Measurements from ENCODE around the gene FYN. TPM values are rescaled to one million over a fixed set of nuclear protein-coding genes. Genes with fewer than 3 reads are reported as not detected.

FYN gene
- polyA plus RNA-seq, 3 donors, result 88.4 to 149 (median 114) TPM

DNA sequence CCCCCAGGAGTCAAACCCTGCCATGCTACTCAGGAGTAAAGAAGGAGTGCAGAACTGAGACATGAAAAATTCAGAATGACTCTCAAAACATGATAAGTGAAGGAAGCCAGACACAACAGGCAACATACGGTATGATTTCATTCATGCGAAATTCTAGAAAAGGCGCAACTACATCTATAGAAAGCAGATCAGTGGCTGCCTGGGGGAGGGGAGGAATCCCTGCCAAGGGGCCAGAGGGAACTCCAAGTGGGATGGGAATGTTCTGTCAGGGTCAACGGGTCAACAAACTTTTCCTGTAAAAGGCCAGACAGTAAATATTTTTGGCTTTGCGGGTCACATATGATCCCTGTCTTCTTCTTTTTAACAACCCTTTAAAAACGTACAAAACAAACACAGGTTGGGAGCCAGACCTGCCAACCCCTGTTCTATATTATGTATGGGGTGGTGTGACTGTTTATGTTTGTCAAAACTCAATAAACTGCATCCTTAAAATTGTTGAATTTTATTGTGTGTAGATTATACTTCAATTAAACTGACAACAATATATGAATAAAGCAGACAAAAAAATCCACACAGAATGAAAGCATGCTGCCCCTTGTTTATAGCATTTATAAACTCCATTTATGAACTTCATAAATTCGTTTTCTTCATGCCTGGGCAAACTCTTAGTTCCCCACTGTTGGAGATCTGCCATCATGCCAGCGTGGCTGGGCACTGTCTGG lies 211.0 kb downstream of the FYN start:
- intact Hi-C loops (cut with micrococcal nuclease), result no loop called here
- Mint-ChIP-seq H3K4me1 (peaks cover 25% of the 10 kb centered on the region), H3K9me3 (no peaks in the 10 kb centered on the region), H3K36me3 (peaks cover 56 to 70% of the 10 kb centered on the region in 2 donors), H3K4me3 (no peak overlapping the region), H3K27ac (peak overlapping the region in 4 of 7 donors; percentile 5 to 66 (median 38)), H3K27me3 (ENCODE audit: low read depth in 3 of 3) (peaks cover 0 to 2% (median 0%) of the 10 kb centered on the region in 3 donors)
- Histone ChIP-seq H3K4me1 (ENCODE audit: control insufficient read depth in 1 of 2, insufficient read depth in 2 of 2, low read length in 2 of 2) (peaks cover 12 to 16% of the 10 kb centered on the region in 2 donors), H3K4me3 (replicated peaks in 1 of 3; ENCODE audit: low read depth in 2 of 3, low read length in 3 of 3) (no peak overlapping the region), H3K27ac (ENCODE audit: low read depth in 1 of 2, low read length in 2 of 2) (peak overlapping the region in 1 of 2 donors; percentile 27), H3K9me3 (replicated peaks in 1 of 2; ENCODE audit: control insufficient read depth in 1 of 2, insufficient read depth in 1 of 2, low read length in 2 of 2) (no peaks in the 10 kb centered on the region), H3K4me2 (replicated peaks; ENCODE audit: extremely low read depth, low read length, poor library complexity, severe bottlenecking) (no peak overlapping the region), H2AFZ (ENCODE audit: insufficient read depth, low read depth, low read length, poor library complexity, severe bottlenecking) (no peak overlapping the region), H3K36me3 (replicated peaks in 1 of 2; ENCODE audit: control insufficient read depth in 1 of 2, insufficient read depth in 2 of 2, low read length in 2 of 2) (peaks cover 38 to 72% of the 10 kb centered on the region in 2 donors), H4K20me1 (ENCODE audit: insufficient read depth, low read length) (peaks cover 32% of the 10 kb centered on the region), H3K9ac (ENCODE audit: insufficient read depth, low read length, poor library complexity, severe bottlenecking) (no peak overlapping the region), H3K27me3 (ENCODE audit: control insufficient read depth in 2 of 2, insufficient read depth in 2 of 2, low read length in 2 of 2) (no peaks in the 10 kb centered on the region), H3K79me2 (ENCODE audit: insufficient read depth, low read length) (no peaks in the 10 kb centered on the region)
- 92% methylated on average over 2 of the region's 8 CpGs for WGBS (ENCODE audit: insufficient coverage)
- DNase-seq, result no peak
- TF ChIP-seq, protein P1, sequence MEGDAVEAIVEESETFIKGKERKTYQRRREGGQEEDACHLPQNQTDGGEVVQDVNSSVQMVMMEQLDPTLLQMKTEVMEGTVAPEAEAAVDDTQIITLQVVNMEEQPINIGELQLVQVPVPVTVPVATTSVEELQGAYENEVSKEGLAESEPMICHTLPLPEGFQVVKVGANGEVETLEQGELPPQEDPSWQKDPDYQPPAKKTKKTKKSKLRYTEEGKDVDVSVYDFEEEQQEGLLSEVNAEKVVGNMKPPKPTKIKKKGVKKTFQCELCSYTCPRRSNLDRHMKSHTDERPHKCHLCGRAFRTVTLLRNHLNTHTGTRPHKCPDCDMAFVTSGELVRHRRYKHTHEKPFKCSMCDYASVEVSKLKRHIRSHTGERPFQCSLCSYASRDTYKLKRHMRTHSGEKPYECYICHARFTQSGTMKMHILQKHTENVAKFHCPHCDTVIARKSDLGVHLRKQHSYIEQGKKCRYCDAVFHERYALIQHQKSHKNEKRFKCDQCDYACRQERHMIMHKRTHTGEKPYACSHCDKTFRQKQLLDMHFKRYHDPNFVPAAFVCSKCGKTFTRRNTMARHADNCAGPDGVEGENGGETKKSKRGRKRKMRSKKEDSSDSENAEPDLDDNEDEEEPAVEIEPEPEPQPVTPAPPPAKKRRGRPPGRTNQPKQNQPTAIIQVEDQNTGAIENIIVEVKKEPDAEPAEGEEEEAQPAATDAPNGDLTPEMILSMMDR (IDR thresholded peaks at IDR 0.05), result no peak

DNA sequence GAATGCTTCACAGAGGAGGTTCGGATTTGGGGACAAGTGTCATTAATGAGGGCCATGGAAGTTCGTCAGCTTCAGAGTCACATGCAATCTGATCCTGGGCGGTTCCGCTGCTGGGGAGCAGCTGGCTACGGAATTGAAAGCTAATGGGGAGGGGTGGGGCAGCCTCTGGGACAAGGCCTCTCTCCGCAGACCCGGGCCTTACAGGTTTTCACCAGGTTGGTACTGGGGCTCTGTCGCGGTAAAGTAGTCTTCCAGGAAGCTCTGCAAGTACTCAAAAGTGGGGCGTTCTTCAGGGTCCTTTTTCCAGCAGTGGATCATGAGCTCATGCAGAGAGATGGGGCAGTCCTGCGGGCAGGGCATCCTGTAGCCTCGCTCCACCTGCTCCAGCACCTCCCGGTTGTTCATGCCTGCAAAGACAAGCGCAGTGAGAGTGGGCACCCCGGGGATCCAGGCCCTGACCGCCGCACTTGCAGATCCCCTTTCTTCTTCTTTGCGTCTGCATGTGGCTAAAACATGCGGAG lies 211.7 kb downstream of the FYN start:
- Mint-ChIP-seq H3K4me1 (peaks cover 21% of the 10 kb centered on the region), H3K27ac (peak overlapping the region in 2 of 7 donors; percentile 5 to 10), H3K27me3 (ENCODE audit: low read depth in 3 of 3) (peaks cover 0 to 2% (median 0%) of the 10 kb centered on the region in 3 donors), H3K4me3 (no peak overlapping the region), H3K36me3 (peaks cover 51 to 64% of the 10 kb centered on the region in 2 donors), H3K9me3 (no peaks in the 10 kb centered on the region)
- intact Hi-C loops (cut with micrococcal nuclease), result no loop called here
- Histone ChIP-seq H3K36me3 (replicated peaks in 1 of 2; ENCODE audit: control insufficient read depth in 1 of 2, insufficient read depth in 2 of 2, low read length in 2 of 2) (peaks cover 35 to 65% of the 10 kb centered on the region in 2 donors), H2AFZ (ENCODE audit: insufficient read depth, low read depth, low read length, poor library complexity, severe bottlenecking) (no peak overlapping the region), H3K4me3 (replicated peaks in 1 of 3; ENCODE audit: low read depth in 2 of 3, low read length in 3 of 3) (no peak overlapping the region), H4K20me1 (ENCODE audit: insufficient read depth, low read length) (peaks cover 25% of the 10 kb centered on the region), H3K4me1 (ENCODE audit: control insufficient read depth in 1 of 2, insufficient read depth in 2 of 2, low read length in 2 of 2) (peaks cover 9 to 13% of the 10 kb centered on the region in 2 donors), H3K27ac (ENCODE audit: low read depth in 1 of 2, low read length in 2 of 2) (no peak overlapping the region), H3K4me2 (replicated peaks; ENCODE audit: extremely low read depth, low read length, poor library complexity, severe bottlenecking) (no peak overlapping the region), H3K9me3 (replicated peaks in 1 of 2; ENCODE audit: control insufficient read depth in 1 of 2, insufficient read depth in 1 of 2, low read length in 2 of 2) (no peaks in the 10 kb centered on the region), H3K27me3 (ENCODE audit: control insufficient read depth in 2 of 2, insufficient read depth in 2 of 2, low read length in 2 of 2) (no peaks in the 10 kb centered on the region), H3K79me2 (ENCODE audit: insufficient read depth, low read length) (no peaks in the 10 kb centered on the region), H3K9ac (ENCODE audit: insufficient read depth, low read length, poor library complexity, severe bottlenecking) (no peak overlapping the region)
- TF ChIP-seq, protein P1 (IDR thresholded peaks at IDR 0.05), result no peak
- DNase-seq, result no peak
- WGBS (ENCODE audit: insufficient coverage), result 98% methylated on average over 16 of the region's 19 CpGs

Measured in CD14-positive monocyte (primary cell).